H1 (cell line): ENCODE data around the gene P2RY14.

Experiments
- ATF2 ChIP-seq: IDR thresholded peaks from 2 replicates; pipeline ENCODE4 v1.6.1; 2012; ENCODE audit warnings: low read length, inconsistent platforms
- CTCF ChIP-seq, 3 experiments: IDR thresholded peaks; 1 replicate in 2 of 3; 2 replicates in 1 of 3; pipeline versions ENCODE4 v1.5.1 to v1.6.1; 2011; ENCODE audit warnings: low read length in 3 of 3, mild to moderate bottlenecking in 3 of 3, inconsistent platforms in 2 of 3, low read depth in 1 of 3, moderate library complexity in 1 of 3; ENCODE audit not compliant: insufficient read depth in 1 of 3; ENCODE audit errors: control extremely low read depth in 1 of 3
- EZH2 ChIP-seq: fragments of 200-600 bp; sonication (generic); IDR thresholded peaks from 2 replicates; pipeline ENCODE4 v1.7.1; 2012; ENCODE audit warnings: low read depth, mild to moderate bottlenecking, moderate library complexity, low read length, inconsistent platforms; ENCODE audit not compliant: severe bottlenecking
- MAX ChIP-seq: IDR thresholded peaks from 2 replicates; pipeline ENCODE4 v1.6.1; 2012; ENCODE audit warnings: inconsistent platforms
- POLR2A ChIP-seq, 2 experiments: IDR thresholded peaks; 1 replicate in 1 of 2; 2 replicates in 1 of 2; pipeline ENCODE4 v1.6.1; 2011; ENCODE audit warnings: low read depth in 2 of 2, low read length in 2 of 2, mild to moderate bottlenecking in 2 of 2; ENCODE audit errors: control extremely low read depth in 1 of 2
- POLR2AphosphoS5 ChIP-seq: IDR thresholded peaks from 2 replicates; pipeline ENCODE4 v1.6.1; 2011; ENCODE audit warnings: low read depth, low read length
- RFX5 ChIP-seq: IDR thresholded peaks from 2 replicates; pipeline ENCODE4 v1.6.1; 2011; ENCODE audit warnings: low read depth, low read length, improper control_type of control experiment, borderline replicate concordance
- TAF1 ChIP-seq: IDR thresholded peaks from 2 replicates; pipeline ENCODE4 v1.6.1; 2011; ENCODE audit warnings: mild to moderate bottlenecking, low read depth, low read length
- TEAD4 ChIP-seq: IDR thresholded peaks from 2 replicates; pipeline ENCODE4 v1.6.1; 2012; ENCODE audit warnings: low read depth, low read length, inconsistent platforms, mixed read lengths
- YY1 ChIP-seq: IDR thresholded peaks from 2 replicates; pipeline ENCODE4 v1.6.1; 2011; ENCODE audit warnings: low read depth, mild to moderate bottlenecking, low read length
- ZNF274 ChIP-seq: IDR thresholded peaks from 2 replicates; pipeline ENCODE4 v1.7.0; 2012; ENCODE audit warnings: low read length, borderline replicate concordance; ENCODE audit errors: extremely low read depth
- TF ChIP-seq, protein P1 (sequence below): IDR thresholded peaks from 2 replicates; pipeline ENCODE4 v1.6.1; 2011; ENCODE audit warnings: low read length, improper control_type of control experiment

GRCh38 chr3:151192545-151192944 is 85.8 kb downstream of the P2RY14 start:
- no peak for TF ChIP-seq EZH2
- no peak for TF ChIP-seq CTCF (IDR thresholded peaks at IDR 0.05; ENCODE audit: control extremely low read depth in 1 of 3, insufficient read depth in 1 of 3, low read depth in 1 of 3, low read length in 3 of 3)
- no peak for TF ChIP-seq YY1
- TF ChIP-seq TAF1: no peak
- no peak for TF ChIP-seq MAX
- TF ChIP-seq, protein P1, sequence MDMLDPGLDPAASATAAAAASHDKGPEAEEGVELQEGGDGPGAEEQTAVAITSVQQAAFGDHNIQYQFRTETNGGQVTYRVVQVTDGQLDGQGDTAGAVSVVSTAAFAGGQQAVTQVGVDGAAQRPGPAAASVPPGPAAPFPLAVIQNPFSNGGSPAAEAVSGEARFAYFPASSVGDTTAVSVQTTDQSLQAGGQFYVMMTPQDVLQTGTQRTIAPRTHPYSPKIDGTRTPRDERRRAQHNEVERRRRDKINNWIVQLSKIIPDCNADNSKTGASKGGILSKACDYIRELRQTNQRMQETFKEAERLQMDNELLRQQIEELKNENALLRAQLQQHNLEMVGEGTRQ: no peak
- TF ChIP-seq POLR2A (IDR thresholded peaks at IDR 0.05; ENCODE audit: control extremely low read depth in 1 of 2, low read depth in 2 of 2, low read length in 2 of 2): no peak
- TF ChIP-seq ZNF274: no peak
- no peak for TF ChIP-seq TEAD4
- TF ChIP-seq ATF2: no peak
- TF ChIP-seq RFX5: no peak
- TF ChIP-seq POLR2AphosphoS5: no peak
